H1 (cell line): Measurements from ENCODE around the gene YEATS2. TPM values are rescaled to one million over a fixed set of nuclear protein-coding genes. Genes with fewer than 3 reads are reported as not detected.

Source experiments
- CTCF ChIA-PET: fragments of 300-600 bp; sonication (Branson Sonifier 250); formaldehyde crosslinking; loops from one replicate; lab custom pipeline; 2021; ENCODE audit not compliant: partially characterized antibody; lab: Charles Lee
- POLR2A ChIA-PET: fragments of 300-600 bp; sonication (Branson Sonifier 250); formaldehyde crosslinking; loops from one replicate; lab custom pipeline; 2021; ENCODE audit warnings: inconsistent platforms; ENCODE audit not compliant: partially characterized antibody; lab: Charles Lee
- DNase-seq, 2 experiments: peaks; one replicate each; pipeline versions ENCODE4 v3.0.0 to v3.0.0-alpha.2; 2010 to 2022; ENCODE audit warnings: low spot score in 2 of 2, low read depth in 1 of 2, mixed read lengths in 1 of 2
- FAIRE-seq: peaks from 2 replicates; lab custom pipeline; 2011; peaks lifted over from hg19 to GRCh38; lab: Jason Lieb, UNC
- H2AFZ ChIP-seq: 2 replicates; pipeline ENCODE4 v1.8.1; 2012; ENCODE audit warnings: low read length, inconsistent platforms
- H2AK5ac ChIP-seq: 2 replicates; pipeline ENCODE4 v1.6.1; 2013; ENCODE audit warnings: low read depth, low read length
- H2BK120ac ChIP-seq: replicated peaks from 2 replicates; pipeline ENCODE3; 2013; ENCODE audit warnings: low read depth, low read length, inconsistent platforms
- H2BK12ac ChIP-seq: 2 replicates; pipeline ENCODE4 v1.6.1; 2013; ENCODE audit warnings: low read depth, low read length
- H2BK15ac ChIP-seq: 2 replicates; pipeline ENCODE4 v1.6.1; 2013; ENCODE audit warnings: low read length
- H2BK20ac ChIP-seq: 2 replicates; pipeline ENCODE4 v1.6.1; 2013; ENCODE audit warnings: low read length
- H2BK5ac ChIP-seq: 2 replicates; pipeline ENCODE4 v1.6.1; 2013; ENCODE audit warnings: low read depth, low read length
- H3K14ac ChIP-seq: 2 replicates; pipeline ENCODE4 v1.6.1; 2013; ENCODE audit warnings: inconsistent platforms; ENCODE audit not compliant: insufficient read length
- H3K18ac ChIP-seq: 2 replicates; pipeline ENCODE4 v1.6.1; 2013; ENCODE audit warnings: low read length; ENCODE audit errors: extremely low read depth
- H3K23ac ChIP-seq: 2 replicates; pipeline ENCODE4 v1.6.1; 2013; ENCODE audit warnings: inconsistent platforms; ENCODE audit not compliant: insufficient read length
- H3K23me2 ChIP-seq: 2 replicates; pipeline ENCODE4 v1.6.1; 2013; ENCODE audit warnings: low read depth, low read length
- H3K27ac ChIP-seq: 2 replicates; pipeline ENCODE4 v1.6.1; 2011; ENCODE audit warnings: low read depth, low read length, inconsistent platforms
- H3K27me3 ChIP-seq, 4 experiments: replicated peaks in 1 of 4; 1 replicate in 1 of 4; 2 replicates in 3 of 4; pipeline versions ENCODE4 v1.6.1 to v1.8.1; 2011 to 2013; ENCODE audit warnings: low read length in 3 of 4, mild to moderate bottlenecking in 3 of 4, inconsistent platforms in 2 of 4, mixed read lengths in 2 of 4, moderate library complexity in 1 of 4; ENCODE audit not compliant: control insufficient read depth in 3 of 4, insufficient read depth in 3 of 4; ENCODE audit errors: extremely low read depth in 1 of 4
- H3K36me3 ChIP-seq, 4 experiments: 2 replicates each; pipeline versions ENCODE4 v1.6.1 to v1.8.1; 2011 to 2013; ENCODE audit warnings: mild to moderate bottlenecking in 4 of 4, low read length in 3 of 4, moderate library complexity in 2 of 4, control low read depth in 1 of 4, inconsistent platforms in 1 of 4; ENCODE audit not compliant: insufficient read depth in 4 of 4, control insufficient read depth in 2 of 4
- H3K4ac ChIP-seq: replicated peaks from 2 replicates; pipeline ENCODE3; 2013; ENCODE audit warnings: low read length, low read depth, mixed read lengths, inconsistent platforms; ENCODE audit not compliant: insufficient read length
- H3K4me1 ChIP-seq, 4 experiments: replicated peaks in 1 of 4; 1 replicate in 1 of 4; 2 replicates in 3 of 4; pipeline versions ENCODE4 v1.6.1 to v1.8.1; 2011 to 2013; ENCODE audit warnings: low read length in 3 of 4, inconsistent platforms in 2 of 4, mixed read lengths in 1 of 4; ENCODE audit not compliant: insufficient read depth in 4 of 4, control insufficient read depth in 3 of 4
- H3K4me2 ChIP-seq, 2 experiments: 2 replicates each; pipeline versions ENCODE4 v1.6.1 to v1.8.1; 2011 to 2013; ENCODE audit warnings: low read depth in 2 of 2, low read length in 2 of 2, control low read depth in 1 of 2, inconsistent platforms in 1 of 2, mild to moderate bottlenecking in 1 of 2; ENCODE audit not compliant: insufficient read depth in 1 of 2
- H3K4me3 ChIP-seq, 4 experiments: fragments of 200-600, 300-600 bp in 1 of 4; sonication (generic), shearing (Covaris generic), sonication (Bioruptor Twin) in 1 of 4; 2 replicates each; pipeline versions ENCODE4 v1.5.1 to v1.8.1; 2011 to 2016; ENCODE audit warnings: low read length in 4 of 4, low read depth in 3 of 4, control low read depth in 2 of 4, inconsistent platforms in 2 of 4, mild to moderate bottlenecking in 2 of 4, mixed read lengths in 1 of 4, moderate library complexity in 1 of 4; ENCODE audit not compliant: insufficient read depth in 2 of 4; ENCODE audit errors: extremely low read depth in 1 of 4
- H3K56ac ChIP-seq: replicated peaks from 2 replicates; pipeline ENCODE3; 2013; ENCODE audit warnings: low read depth, mild to moderate bottlenecking, mixed read lengths, low read length, inconsistent platforms; ENCODE audit not compliant: insufficient read length
- H3K79me1 ChIP-seq: 2 replicates; pipeline ENCODE4 v1.6.1; 2013; ENCODE audit warnings: low read depth, low read length, control low read depth
- H3K79me2 ChIP-seq, 2 experiments: 2 replicates each; pipeline versions ENCODE4 v1.6.1 to v1.8.1; 2012 to 2013; ENCODE audit warnings: low read length in 2 of 2, mild to moderate bottlenecking in 2 of 2, inconsistent platforms in 1 of 2; ENCODE audit not compliant: insufficient read depth in 2 of 2, control insufficient read depth in 1 of 2
- H3K9ac ChIP-seq, 4 experiments: replicated peaks in 1 of 4; 1 replicate in 1 of 4; 2 replicates in 3 of 4; pipeline versions ENCODE4 v1.6.1 to v1.8.1; 2011 to 2013; ENCODE audit warnings: low read depth in 3 of 4, low read length in 3 of 4, control low read depth in 2 of 4, mild to moderate bottlenecking in 2 of 4, moderate library complexity in 2 of 4, inconsistent platforms in 1 of 4; ENCODE audit errors: extremely low read depth in 1 of 4
- H3K9me3 ChIP-seq, 2 experiments: 2 replicates each; pipeline versions ENCODE4 v1.6.1 to v1.8.1; 2012 to 2013; ENCODE audit warnings: mild to moderate bottlenecking in 2 of 2, moderate library complexity in 2 of 2, control low read depth in 1 of 2, inconsistent platforms in 1 of 2, low read depth in 1 of 2, low read length in 1 of 2, mixed read lengths in 1 of 2; ENCODE audit not compliant: insufficient read depth in 2 of 2
- H4K20me1 ChIP-seq, 2 experiments: replicated peaks in 1 of 2; 2 replicates each; pipeline versions ENCODE3 to v1.8.1; 2011 to 2013; ENCODE audit warnings: inconsistent platforms in 2 of 2, low read length in 2 of 2, mild to moderate bottlenecking in 1 of 2; ENCODE audit not compliant: insufficient read depth in 2 of 2, control insufficient read depth in 1 of 2
- H4K5ac ChIP-seq: 2 replicates; pipeline ENCODE4 v1.6.1; 2013; ENCODE audit warnings: low read length, low read depth, mixed read lengths, inconsistent platforms; ENCODE audit not compliant: insufficient read length
- H4K8ac ChIP-seq: 2 replicates; pipeline ENCODE4 v1.8.0; 2013; ENCODE audit warnings: mild to moderate bottlenecking, moderate library complexity, low read length, inconsistent platforms; ENCODE audit not compliant: insufficient read depth; ENCODE audit errors: extremely low read depth
- H4K91ac ChIP-seq: replicated peaks from 2 replicates; pipeline ENCODE3; 2013; ENCODE audit warnings: low read length, mixed read lengths, inconsistent platforms; ENCODE audit not compliant: insufficient read length
- CEBPB ChIP-seq: IDR thresholded peaks from 2 replicates; pipeline ENCODE4 v1.6.1; 2012; ENCODE audit warnings: low read depth, low read length
- CREB1 ChIP-seq: IDR thresholded peaks from 2 replicates; pipeline ENCODE4 v1.6.1; 2012; ENCODE audit warnings: inconsistent platforms
- CTBP2 ChIP-seq: IDR thresholded peaks from 2 replicates; pipeline ENCODE4 v1.7.0; 2011; ENCODE audit warnings: borderline replicate concordance, mild to moderate bottlenecking, moderate library complexity, mixed read lengths, low read length; ENCODE audit not compliant: insufficient read depth, insufficient read length
- FOSL1 ChIP-seq: IDR thresholded peaks from 2 replicates; pipeline ENCODE4 v1.6.1; 2011; ENCODE audit warnings: mild to moderate bottlenecking, low read depth, low read length, moderate library complexity; ENCODE audit not compliant: insufficient read depth
- GABPA ChIP-seq: IDR thresholded peaks from 2 replicates; pipeline ENCODE4 v1.6.1; 2011; ENCODE audit warnings: mild to moderate bottlenecking, low read length, moderate library complexity, borderline replicate concordance; ENCODE audit not compliant: insufficient read depth
- KDM1A ChIP-seq: fragments of 200-600, 300-600 bp; sonication (generic); IDR thresholded peaks from 2 replicates; pipeline ENCODE4 v1.7.1; 2016; ENCODE audit warnings: mild to moderate bottlenecking, low read length, borderline replicate concordance
- POLR2AphosphoS5 ChIP-seq: IDR thresholded peaks from 2 replicates; pipeline ENCODE4 v1.6.1; 2011; ENCODE audit warnings: low read depth, low read length
- RAD21 ChIP-seq, 2 experiments: IDR thresholded peaks in 1 of 2; conservative IDR thresholded peaks in 1 of 2; 2 replicates each; pipeline ENCODE4 v1.6.1; 2011; ENCODE audit warnings: low read depth in 2 of 2, low read length in 2 of 2, improper control_type of control experiment in 1 of 2, inconsistent platforms in 1 of 2, mild to moderate bottlenecking in 1 of 2, moderate library complexity in 1 of 2
- RNF2 ChIP-seq: fragments of 200-900, 300-1000 bp; sonication (generic); IDR thresholded peaks from 2 replicates; pipeline ENCODE4 v1.7.1; 2016; ENCODE audit warnings: borderline replicate concordance, low read depth, mild to moderate bottlenecking, antibody characterized with exemption, low read length; ENCODE audit not compliant: poor library complexity, severe bottlenecking; ENCODE audit errors: missing control alignments
- SAP30 ChIP-seq: fragments of 300-600 bp; sonication (generic); IDR thresholded peaks from 2 replicates; pipeline ENCODE4 v1.7.1; 2012; ENCODE audit warnings: low read length, moderate library complexity, mild to moderate bottlenecking, inconsistent platforms; ENCODE audit not compliant: insufficient read depth, insufficient replicate concordance
- SP1 ChIP-seq: IDR thresholded peaks from 2 replicates; pipeline ENCODE4 v1.6.1; 2011; ENCODE audit warnings: low read depth, low read length
- WGBS, 2 experiments: shearing (Covaris generic) in 1 of 2; methylation state at CpG; one replicate each; pipeline versions ENCODE4 v1.1.6 to v1.1.7; 2013 to 2015; ENCODE audit warnings: low lambda C conversion rate in 2 of 2, mixed read lengths in 2 of 2, inconsistent platforms in 1 of 2, low coverage in 1 of 2, missing lambda C conversion rate in 1 of 2; ENCODE audit not compliant: insufficient replicate concordance in 2 of 2, insufficient coverage in 1 of 2, insufficient read length in 1 of 2; ENCODE audit errors: extremely low coverage in 1 of 2, missing lambda C conversion rate in 1 of 2; 5-methylcytosine and 5-hydroxymethylcytosine counted together
- polyA plus RNA-seq, 7 experiments: library from polyadenylated mRNA; depleted of rRNA in 3 of 7; stranded (reverse) in 5 of 7; unstranded in 2 of 7; fragments of >200 nt in 5 of 7; fragments of 200-250 nt in 2 of 7; gene quantifications; 1 replicate in 5 of 7; 2 replicates in 1 of 7; 4 replicates in 1 of 7; pipeline versions ENCODE4 v1.2.1 to v1.2.3, GENCODE V29; 2011 to 2013; ENCODE audit warnings: missing spikeins in 2 of 7, mixed read lengths in 2 of 7
- total RNA-seq: library from RNA; stranded (reverse); fragmentation: NEBNext Ultra II Directional; extraction: Animal tissue kit (Norgen Biotek cat#: 25700); gene quantifications from 2 replicates; pipeline ENCODE4 v1.2.1, GENCODE V29; 2021

YEATS2 gene
- total and polyA plus RNA-seq, 2 of the 8 experiments (the other 6 are each of a cell fraction or from before 2014, with no cell fraction given), result 35.3 to 53.7 TPM

- Histone ChIP-seq H3K36me3 (peaks cover 36 to 86% (median 71%) of the 10 kb centered on the region in 4 experiments), H4K91ac (no peak overlapping the region), H2AFZ (no peak overlapping the region), H3K4ac (no peak overlapping the region), H3K79me1 (no peaks in the 10 kb centered on the region), H3K4me2 (no peak overlapping the region), H2BK120ac (no peak overlapping the region), H3K27me3 (no peaks in the 10 kb centered on the region), H2BK12ac (no peak overlapping the region), H3K18ac (no peak overlapping the region), H3K79me2 (no peaks in the 10 kb centered on the region), H4K8ac (no peak overlapping the region), H3K9me3 (no peaks in the 10 kb centered on the region), H3K14ac (no peak overlapping the region), H3K23me2 (no peaks in the 10 kb centered on the region), H2BK15ac (no peak overlapping the region), H4K20me1 (peaks cover 2 to 3% of the 10 kb centered on the region in 2 experiments), H4K5ac (no peak overlapping the region), H3K4me1 (no peaks in the 10 kb centered on the region), H2BK20ac (no peak overlapping the region), H3K23ac (no peak overlapping the region), H3K56ac (no peak overlapping the region), H3K27ac (no peak overlapping the region), H2AK5ac (no peak overlapping the region), H3K4me3 (no peak overlapping the region), H2BK5ac (no peak overlapping the region), H3K9ac (no peak overlapping the region)
- POLR2A ChIA-PET, result no interaction called here
- TF ChIP-seq CTBP2, result no peak
- no peak for TF ChIP-seq SAP30
- no peak for TF ChIP-seq POLR2AphosphoS5
- TF ChIP-seq CEBPB, result no peak
- TF ChIP-seq RAD21 (IDR thresholded peaks at IDR 0.05 in 1 of 2, conservative IDR thresholded peaks at IDR 0.05 in 1 of 2; ENCODE audit: low read depth in 2 of 2, low read length in 2 of 2), result no peak
- no peak for TF ChIP-seq FOSL1
- TF ChIP-seq CREB1, result no peak
- TF ChIP-seq SP1, result no peak
- TF ChIP-seq RNF2, result no peak
- no peak for TF ChIP-seq GABPA
- TF ChIP-seq KDM1A, result no peak
- CTCF ChIA-PET, result no interaction called here
- FAIRE-seq (no peak), DNase-seq (no peak)
- whole genome bisulfite sequencing, 2 experiments, result 95% methylated on average over 4 of the region's 4 CpGs; no CpG with 5 or more reads in 1 of the 2 experiments
These were observed 79.5 kb downstream of the YEATS2 start for GRCh38 chr3:183777016-183777618.
